Central memory CD4-positive, alpha-beta T cell (primary cell): ENCODE measurements around the gene CMTM1.
"Not testable (repeated sequence)": the region's sequence is repeated elsewhere in the genome, so short reads cannot be mapped to it uniquely, and the experiment has no call there.

Experiments used
- DNase-seq: peaks from one replicate; pipeline ENCODE4 v3.0.0; 2022

Gene CMTM1

DNA sequence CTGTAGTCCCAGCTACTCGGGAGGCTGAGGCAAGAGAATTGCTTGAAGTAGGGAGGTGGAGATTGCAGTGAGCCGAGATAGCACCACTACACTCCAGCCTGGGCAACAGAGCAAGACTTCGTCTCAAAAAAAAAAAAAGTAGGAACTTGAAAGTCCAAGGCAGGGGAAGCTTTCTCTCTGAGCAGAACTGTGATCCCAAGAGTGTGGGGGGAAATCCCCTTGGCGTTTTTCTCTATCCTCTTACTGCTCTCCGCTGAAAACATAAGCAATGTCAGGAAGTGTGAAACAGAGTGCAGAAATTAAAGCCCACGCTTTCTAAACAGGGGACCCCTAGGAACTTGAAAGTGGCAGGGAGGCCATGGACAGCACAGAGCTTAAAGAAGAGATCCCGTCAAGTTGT lies 28.5 kb downstream of the CMTM1 start:
- DNase-seq: no peak

DNA sequence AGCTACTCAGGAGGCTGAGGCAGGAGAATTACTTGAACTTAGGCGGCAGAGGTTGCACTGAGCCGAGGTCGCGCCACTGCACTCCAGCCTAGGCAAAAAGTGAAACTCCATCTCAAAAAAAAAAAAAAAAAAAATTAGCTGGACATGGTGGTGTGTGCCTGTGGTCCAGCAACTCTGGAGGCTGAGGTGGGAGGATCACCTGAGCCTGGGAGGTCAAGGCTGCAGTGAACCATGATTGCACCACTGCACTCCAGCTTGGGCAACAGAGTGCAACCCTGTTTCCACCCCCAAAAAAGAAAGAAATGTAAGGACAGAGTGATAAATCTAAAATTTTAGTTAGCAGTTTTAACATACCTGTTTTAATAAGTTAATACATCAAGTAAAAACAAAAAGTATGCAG lies 30.3 kb downstream of the CMTM1 start:
- DNase-seq: not testable (repeated sequence)

DNA sequence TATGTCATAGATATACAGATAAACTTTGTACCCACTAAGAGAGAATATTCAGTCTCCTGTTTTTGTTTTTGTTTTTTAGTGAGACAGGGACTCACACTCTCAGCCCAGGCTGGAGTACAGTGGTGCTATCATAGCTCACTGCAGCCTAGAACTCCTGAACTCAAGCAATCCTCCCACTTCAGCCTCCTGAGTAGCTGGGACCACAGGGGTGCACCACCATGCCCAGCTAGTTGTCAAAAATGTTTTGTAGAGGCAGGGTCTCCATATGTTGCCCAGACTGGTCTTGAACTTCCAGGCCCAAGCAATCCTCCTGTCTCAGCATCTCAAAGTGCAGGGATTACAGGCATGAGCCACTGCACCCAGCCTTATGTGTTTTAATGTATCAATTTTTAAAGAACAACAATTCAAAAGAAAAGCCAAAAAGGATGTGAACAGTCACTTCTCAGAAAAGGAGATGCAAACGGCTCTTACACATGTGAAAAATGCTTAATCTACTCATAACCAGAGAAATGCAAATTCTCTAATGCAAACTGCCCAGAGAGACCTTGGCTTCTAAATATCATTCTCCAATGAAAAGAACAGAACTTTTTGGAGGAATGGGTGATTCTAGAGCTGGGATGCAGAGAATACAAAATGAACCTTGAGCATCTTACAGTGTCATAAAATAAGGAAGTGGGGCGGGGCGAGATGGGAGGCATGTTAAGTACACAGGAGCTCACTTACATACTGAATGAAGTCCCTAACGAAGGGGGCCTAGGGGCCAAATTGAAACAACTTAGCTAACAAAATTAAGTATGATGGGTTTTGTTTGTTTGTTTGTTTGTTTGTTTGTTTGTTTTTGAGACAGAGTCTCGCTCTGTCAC lies 31.0 kb downstream of the CMTM1 start:
- DNase-seq: no peak

DNA sequence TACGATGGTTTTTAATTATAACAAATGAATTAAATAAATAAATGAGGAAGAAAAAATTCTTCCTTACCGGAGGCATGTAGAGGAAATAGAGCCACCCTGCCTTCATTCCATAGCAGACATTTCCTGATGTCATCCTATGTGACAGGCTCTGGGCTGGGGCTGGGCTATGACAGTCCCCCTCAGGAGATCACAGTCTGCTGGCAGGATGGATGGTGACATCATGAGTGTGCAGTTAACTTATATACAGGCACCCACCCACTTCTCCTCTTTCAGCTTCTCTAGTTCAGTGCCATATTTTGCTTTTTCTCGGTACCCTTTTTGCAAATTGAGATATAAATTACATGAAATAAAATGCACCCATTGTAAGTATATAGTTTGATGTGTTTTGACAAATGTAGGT lies 31.9 kb downstream of the CMTM1 start:
- DNase-seq: no peak

DNA sequence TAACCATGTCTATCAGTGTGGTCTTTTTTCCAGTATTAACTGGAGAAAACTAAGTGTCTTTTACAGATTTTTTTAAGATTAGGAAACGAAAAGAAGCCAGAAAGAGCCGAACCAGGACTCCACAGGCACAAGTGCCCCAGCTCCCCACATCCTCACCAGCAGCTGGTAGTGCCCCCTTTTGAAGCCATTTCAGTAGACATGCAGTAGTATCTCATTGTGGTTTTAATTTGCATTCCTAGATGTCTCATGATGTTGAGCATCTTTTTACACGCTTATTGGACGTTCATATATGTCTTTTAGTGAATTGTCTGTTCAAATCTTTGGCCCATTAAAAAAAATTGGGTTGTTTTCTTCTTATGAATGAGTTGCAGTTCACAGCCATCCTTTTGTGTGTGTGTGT lies 33.5 kb downstream of the CMTM1 start:
- DNase-seq: no peak

DNA sequence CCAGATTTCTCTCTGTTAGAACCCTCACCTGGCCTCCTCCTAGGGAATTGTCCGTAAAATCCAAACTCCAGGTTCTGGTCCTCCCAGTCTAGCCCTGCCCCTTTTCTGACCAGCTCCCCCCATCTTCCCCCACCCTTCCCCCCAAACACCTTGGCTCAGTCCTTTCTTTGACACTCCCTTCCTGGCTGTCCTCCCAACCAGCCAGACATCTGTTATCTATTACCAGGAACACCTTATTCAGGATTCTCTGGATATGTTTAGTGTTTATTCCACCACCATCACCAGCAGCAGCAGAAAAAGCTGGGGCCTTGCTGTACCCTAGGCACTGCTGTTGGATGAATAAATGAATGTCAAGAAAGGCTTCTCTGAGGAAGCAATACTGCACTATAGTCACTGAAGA lies 34.2 kb downstream of the CMTM1 start:
- no peak for DNase-seq

DNA sequence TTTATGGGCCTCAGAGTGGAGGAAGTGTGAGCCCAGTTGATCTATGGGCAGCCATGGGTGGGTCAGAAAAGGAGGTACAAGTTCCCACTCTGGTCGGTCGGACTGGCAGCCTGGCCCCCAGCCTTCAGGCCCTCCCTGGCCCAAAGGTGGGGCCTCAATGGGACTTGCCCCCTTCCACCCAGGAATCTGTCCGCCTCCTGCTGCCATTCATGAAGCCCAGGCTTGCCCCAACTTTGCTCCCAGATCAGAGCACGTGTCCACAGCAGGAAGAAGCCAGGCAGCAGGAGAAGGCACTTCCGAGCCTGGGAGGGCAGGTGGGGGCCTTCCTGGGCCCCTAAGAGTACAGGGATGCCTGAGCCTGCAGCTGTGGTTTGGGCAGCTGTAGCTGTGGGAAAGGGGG lies 35.2 kb downstream of the CMTM1 start:
- DNase-seq: no peak

DNA sequence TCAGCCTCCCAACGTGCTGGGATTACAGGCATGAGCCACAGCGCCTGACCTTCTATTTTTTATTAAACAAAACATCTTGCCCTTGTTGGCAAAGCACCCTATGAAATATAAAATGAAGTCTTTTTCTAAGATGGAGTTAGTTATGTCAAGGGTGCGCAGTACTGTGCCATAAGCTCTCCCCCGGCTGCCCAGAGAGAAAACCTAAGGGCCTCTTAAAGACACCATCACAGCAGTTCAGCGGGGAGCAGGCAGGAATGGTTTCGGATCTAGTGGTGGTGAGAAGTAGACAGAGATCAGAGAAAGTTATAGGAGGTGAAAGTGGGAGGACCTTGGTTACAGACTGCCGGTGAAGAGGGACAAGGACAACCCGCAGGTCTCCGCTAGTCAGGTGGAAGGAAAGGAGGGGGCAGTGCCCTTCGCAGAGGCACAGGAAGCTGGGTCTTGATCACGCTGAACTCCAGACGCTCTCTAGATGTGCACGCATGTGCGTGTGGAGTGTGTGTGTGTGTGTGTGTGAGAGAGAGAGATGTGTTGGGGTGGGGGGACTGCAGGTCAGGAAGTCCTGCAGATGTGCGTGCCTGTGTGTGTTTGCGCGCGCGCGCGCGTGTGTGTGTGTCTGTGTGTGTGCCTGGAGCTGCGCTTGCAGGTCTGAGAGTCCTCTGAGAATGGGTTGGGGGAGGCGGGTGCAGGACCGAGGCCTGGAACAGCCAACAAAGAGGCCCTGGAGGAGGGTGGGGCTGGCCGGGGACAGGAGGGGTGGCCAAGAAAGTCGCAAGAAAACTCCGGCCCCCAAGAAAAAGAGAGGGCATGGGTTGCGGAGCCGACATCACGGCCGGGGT lies 37.5 kb downstream of the CMTM1 start:
- peak; percentile 84 for DNase-seq

DNA sequence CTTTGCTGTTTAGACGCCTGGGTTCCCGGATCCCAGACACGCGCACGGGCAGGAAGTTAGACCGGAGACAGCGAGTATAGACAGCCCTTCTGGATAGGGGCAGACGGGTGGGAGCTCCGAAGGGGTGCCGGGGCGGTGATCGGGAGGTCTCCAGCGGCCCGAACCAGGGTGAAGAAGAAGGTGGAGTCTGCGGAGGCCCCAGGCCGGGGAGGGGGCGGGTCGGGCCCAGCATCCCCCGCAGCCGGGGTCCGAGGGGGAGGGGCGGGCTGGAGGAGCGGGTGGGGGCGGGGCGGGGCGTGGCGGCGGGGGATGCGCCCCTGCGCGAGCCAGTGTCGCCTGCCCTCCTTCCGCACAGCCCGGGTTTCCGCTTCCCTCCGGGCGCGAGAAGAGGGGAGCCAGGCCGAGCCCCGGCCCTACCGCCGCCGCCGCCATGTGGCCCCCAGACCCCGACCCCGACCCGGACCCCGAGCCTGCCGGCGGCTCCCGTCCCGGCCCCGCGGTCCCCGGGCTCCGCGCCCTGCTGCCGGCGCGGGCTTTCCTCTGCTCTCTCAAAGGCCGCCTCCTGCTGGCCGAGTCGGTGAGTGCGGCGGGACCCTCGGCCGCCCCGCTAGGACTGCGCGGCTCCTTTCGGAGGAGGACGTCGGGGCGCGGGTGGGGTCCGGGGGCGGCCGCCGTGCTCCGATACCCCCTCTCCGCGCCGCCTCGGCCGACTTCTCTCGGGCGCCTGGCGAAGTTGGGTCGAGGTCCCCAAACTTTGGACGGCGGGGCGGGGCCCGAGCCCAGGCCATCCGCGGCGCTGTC lies 38.3 kb downstream of the CMTM1 start, which contains the start of gene CMTM3:
CMTM3 (plus strand) TSS at position 329 of the 801 bp plus-strand sequence; CDS start at position 431, 102 bp downstream.
- DNase-seq: peak; percentile 69

DNA sequence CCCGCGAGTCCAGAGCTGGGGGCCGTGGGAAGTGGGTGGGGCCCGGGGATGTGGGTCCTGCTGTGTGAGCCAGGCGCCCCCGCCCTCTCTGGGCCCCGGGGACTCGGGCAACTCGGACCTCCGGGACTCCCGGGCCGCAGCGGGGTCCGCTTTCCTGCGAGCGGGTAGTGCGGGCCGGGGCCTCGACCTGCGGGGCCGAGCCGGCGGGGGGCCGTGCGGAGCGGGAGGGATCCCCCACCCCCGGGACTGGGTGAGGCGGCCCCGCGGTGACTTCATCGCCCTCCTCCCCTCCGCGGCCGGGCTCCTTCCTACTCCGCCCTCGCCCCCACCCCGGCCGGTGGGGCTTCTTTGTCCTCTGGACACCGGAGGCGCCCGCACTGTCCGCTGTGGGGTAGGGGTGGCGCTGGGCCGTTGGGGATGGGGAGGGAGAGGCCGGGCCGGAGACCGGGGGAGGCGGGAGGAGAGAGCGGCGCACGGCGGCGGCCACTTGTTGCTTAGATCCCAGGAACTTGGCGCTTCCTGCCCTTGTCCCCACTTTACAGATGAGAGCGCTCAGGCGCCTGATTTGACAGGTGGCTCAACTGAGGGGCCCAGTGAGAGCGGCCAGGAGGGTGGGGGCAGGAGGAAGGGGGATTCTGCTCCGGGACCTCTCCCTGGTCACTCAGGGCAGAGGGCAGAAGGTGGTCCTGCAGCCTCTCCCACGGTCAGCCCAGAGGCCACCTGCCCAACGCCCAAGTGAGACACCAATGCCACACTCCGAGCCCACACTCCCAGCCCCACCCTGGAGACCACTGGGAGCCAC lies 39.1 kb downstream of the CMTM1 start:
- peak; percentile 33 for DNase-seq

DNA sequence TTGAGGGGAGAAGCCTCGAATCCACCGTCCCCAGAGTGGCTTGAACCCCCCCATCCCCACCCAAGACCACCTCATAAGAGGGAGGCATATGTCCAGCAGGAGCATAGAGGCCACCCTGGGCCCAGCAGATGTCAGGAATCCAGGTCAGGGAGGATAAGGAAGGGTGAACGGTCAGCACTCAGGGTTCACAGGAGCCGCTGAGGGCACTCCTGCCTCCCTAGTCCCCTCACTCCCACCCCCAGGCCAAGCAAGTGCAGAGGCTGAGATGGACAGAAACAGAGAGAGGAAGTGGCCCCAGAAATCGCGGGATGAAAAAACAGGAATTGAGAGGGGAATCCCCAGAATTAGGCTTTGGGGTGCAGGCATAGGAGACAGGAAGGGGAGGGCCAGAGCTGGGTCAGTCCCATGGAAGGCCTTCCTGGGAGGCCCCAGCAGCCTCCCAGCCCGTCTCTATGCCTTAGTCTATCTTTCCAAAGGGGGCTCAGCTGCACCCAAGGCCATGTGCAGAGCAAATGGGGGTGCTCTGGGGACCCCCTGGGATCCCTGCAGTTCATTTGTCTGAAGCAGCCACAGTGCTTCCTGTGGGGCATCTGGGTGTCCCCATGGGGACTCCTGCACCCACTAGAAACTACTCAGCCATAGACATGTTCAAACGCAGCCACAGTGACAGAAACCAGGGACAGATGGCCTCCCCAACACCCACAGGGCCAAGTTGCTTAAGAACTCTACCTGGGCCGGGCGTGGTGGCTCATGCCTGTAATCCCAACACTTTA lies 39.9 kb downstream of the CMTM1 start:
- no peak for DNase-seq

DNA sequence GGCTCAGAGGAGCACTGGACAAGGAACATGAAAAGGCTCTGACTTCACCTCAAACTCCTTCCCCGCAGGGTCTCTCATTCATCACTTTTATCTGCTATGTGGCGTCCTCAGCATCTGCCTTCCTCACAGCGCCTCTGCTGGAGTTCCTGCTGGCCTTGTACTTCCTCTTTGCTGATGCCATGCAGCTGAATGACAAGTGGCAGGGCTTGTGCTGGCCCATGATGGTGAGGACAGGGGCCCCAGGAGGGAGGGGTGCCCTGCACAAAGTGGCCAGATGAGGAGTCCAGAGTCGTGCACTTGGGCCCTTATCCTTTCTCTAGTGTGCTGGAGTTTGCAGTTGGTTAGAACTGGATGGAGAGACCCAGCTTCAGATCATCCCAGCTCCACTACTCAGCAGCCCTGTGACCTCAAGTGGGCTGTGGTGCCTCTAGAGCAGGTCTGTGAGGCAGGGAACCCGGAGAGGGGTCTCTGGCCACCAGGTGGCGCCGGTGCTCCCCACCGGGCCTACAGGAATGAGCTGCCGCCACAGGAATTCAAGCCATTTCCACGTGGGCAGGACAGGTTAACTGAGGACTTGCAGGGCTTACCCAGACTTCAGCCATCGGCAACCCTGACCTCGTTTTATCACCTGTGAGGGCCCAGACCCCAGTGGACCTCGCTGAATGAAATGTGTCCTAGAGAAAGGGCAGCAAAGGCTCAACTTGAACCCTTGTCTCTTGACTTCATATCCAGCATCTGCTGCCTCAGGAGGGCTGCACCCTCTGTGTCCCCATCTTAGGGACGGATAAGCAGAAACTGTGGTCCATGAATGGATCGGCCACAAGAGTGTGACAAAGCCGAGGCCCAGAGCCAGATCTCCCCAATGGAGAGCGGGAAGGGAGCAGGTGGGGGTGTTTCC lies 42.3 kb downstream of the CMTM1 start:
- peak; percentile 72 for DNase-seq

DNA sequence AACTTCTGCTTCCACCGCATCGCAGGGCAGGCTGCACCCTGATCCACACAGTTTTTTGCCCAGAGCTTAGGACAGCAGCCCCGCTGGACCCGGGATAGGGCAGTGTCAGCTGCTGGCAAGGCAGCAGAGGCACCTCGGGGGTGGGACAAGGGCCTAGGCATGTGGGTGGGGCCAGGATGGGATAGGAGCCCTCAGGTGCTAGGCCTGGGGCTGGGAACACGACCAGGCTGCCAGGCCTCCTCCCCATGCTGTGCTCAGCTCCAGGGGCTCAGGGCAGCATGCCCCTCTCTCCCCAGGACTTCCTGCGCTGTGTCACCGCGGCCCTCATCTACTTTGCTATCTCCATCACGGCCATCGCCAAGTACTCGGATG lies 42.9 kb downstream of the CMTM1 start:
- DNase-seq: no peak

DNA sequence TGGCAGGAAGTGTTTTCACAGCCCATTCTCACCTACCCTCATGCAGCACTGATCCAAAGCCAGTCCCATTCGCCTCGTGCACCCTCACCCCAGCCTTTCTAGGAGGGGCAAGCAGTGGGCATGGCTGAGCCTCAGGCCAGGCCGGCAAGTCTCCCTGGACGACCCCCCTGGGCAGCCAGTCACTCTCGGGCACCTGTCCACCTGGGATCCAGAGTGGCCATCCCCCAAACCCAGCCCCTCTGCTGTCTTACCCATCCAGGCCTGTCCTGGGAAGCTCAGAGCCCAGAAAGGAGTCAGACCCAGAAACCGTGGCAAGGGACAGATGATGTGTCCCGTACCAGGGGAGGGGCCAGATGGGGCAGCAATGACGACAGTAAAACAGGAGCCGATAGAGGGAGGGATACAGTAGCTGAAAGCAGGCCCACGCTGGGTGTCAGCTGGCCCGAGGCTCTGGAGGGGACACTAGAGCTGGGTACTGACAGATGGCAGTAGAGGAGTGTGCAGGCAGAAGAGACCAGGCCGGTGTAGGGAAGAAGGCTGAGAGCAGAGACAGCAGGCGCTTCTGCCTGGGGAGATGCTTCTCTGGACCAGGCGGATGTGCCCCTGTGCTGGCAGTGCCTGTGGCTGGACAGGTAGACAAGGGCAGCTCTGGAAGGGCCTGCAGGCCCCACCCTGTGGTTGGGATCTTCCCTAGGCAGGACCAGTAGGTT lies 44.0 kb downstream of the CMTM1 start:
- no peak for DNase-seq

DNA sequence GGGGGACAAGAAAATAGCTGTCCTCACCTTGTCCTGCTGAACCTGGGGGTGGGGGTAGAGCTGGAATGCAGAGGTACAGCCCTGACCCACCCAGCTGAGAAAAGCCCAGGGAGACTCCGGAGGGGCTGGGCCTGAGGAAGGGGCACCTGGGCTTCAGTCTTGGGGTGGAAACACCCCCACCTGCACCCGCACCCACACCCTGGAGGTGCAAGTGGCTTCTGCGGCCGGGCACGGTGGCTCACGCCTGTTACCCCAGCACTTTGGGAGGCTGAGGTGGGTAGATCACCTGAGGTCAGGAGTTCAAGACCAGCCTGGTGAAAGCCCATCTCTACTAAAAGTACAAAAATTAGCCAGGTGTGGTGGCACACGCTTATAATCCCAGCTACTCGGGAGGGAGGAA lies 45.7 kb downstream of the CMTM1 start:
- DNase-seq: not testable (repeated sequence)

DNA sequence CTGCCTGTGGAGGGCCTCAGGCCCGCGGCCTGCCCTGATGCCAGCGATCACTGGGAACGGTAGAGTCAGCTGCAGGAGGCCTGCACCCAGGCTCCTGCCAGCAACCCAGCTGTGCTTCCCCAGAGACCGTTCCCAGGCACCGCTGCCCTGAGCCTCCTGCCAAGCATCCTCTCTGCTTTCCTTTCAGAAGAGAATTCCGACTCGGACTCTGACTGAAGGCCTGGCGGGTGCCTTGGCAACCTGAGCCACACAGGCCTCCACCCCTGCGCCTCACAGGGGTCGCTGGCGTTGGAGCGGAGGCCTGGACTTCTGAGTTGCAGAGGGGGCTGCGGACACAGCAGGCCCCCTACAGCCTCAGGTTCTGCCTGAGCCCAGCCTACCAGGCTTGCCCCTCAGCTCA lies 46.2 kb downstream of the CMTM1 start:
- no peak for DNase-seq

DNA sequence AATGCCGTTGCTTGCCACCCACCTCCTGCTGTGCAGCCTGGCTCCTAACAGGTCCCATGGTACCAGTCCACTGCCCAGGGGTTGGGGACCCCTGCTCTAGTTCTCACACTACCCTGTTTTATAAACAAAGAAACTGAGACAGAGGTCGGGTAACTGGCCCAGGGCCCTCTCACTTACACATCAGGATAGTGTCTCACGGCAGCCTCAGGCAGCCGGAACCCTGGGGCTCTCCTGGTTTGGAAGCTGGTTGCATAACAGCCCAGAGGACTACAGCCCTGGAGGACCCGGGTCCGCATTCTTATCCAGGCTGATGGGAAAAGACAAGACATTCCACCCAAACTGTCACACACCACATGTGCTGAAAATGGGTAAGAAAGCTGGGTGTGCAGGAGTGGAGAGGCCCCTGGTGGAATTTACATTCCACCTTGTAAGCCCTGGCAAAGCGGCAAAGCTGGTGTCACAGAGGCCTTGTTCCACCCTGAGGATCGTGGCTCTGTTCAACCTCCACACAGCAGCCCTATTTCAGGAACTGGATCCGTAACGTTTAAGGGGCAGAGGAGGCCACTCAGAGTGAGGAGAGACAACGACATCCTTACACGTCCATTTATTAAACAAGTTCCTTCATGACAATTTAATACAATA lies 48.0 kb downstream of the CMTM1 start:
- DNase-seq: no peak

DNA sequence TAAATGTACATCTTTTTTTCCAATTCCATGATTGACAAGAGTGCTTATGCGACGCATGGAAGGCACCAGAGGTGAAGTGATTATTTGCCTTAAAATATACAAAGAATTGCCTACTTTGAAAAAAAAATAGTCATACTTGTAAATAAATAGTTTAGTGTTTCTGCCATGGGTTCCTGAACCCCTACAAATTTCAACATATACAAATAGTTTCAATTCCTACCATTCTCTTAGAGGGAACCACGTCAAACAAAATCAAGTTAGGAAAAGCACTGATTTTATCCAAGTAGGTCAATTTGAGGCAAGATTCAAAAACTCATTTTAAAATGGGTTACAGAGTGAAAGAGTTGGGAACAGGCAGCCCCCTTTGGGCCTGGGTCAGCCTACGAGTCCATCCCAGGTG lies 49.9 kb downstream of the CMTM1 start:
- no peak for DNase-seq

DNA sequence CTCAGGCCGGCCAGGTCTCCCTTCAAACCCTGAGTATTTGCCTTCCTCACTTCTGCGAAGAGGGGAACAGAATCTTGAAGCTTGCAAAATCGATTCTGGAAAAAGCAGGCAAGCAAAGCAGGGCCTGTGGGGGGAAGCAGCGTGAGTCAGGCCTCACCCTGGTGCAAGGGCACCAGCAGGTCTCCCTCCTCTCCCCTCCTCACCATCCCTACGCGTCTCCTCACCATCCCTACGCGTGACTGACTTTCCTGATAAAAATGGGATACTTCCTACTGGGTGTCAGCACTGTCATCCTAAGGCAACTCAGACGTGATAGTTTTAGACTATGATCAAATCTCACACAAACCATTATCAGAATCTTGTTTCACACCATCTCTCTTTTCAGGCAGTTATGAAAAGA lies 50.4 kb downstream of the CMTM1 start:
- DNase-seq: no peak
